OCI-LY3 (cell line): ENCODE data around the gene EEF1AKMT3.

Experiments
- CTCF ChIP-seq: fragments of 200-600, 300-600 bp; sonication (generic); IDR thresholded peaks from 2 replicates; pipeline ENCODE4 v1.5.1; 2014; ENCODE audit warnings: antibody characterized with exemption, low read length, low read depth
- EZH2phosphoT487 ChIP-seq: fragments of 200-600 bp; shearing (Covaris generic); IDR thresholded peaks from 2 replicates; pipeline ENCODE4 v1.6.1; 2018; ENCODE audit warnings: antibody characterized with exemption, mixed run types, low read depth

DNA sequence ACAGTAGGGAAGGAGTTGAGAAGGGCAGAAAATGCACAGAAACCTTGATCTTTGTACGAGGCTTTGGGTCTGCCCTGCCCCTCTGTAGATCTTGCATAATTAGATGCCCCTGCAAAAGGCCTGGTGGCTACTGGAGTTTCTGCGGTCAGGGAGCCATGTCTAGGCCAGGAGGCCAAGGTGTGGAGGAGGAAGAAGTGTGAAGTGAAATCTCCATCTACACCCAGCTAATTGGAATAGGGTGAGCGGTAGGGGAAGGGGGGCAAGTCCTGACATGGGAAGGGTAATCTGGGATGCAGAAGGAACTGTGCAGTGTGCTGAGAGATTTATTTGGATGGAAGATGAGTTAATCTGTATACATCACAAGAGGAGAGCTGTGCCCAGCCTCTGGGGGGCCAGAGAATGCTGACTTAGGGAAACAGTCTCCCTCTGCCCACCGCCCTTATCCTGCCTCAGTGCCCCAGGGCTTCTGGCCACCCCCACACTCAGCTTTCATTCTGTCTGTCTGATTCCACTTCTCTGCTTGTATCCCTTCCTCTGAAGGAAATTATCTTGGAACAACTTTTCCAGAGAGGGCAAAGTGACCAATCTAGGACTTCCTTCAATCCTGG is 10.9 kb upstream of the EEF1AKMT3 start:
- no peak for TF ChIP-seq CTCF
- no peak for TF ChIP-seq EZH2phosphoT487
